Choroid plexus epithelial cell (primary cell): Measurements from ENCODE around the gene ENOX2.

Experiments
- DNase-seq: peaks from one replicate; pipeline ENCODE4 v3.0.0-alpha.2; 2010; ENCODE audit warnings: low read depth
- H3K4me3 ChIP-seq: 2 replicates; pipeline ENCODE4 v1.5.1; 2011; ENCODE audit warnings: low read depth, mild to moderate bottlenecking, control low read depth, low read length, moderate library complexity
- TF ChIP-seq, protein P1 (sequence below): conservative IDR thresholded peaks from 2 replicates; pipeline ENCODE4 v1.5.1; 2011; ENCODE audit warnings: low read depth, mild to moderate bottlenecking, control low read depth, inconsistent platforms, low read length, moderate library complexity

Gene ENOX2

DNA sequence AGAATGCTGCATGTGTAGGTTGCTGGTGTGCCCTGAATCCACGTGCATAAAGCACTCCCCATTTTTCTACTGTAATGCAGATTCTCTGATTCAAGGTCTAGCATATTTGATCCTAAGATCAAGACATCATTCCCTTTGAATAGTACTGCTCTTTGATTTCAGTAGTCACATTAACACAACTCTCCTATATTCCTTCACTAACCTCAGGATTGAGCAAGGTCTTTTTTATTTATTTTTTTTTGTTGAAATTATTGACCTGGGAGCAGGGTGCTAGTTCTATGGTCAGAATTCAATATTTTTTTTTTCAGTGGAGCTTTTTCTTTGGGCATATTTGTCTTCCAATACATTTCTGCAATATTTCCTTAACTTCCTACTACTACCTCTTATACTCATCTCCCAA, 255.5 kb downstream of the ENOX2 start:
- H3K4me3 ChIP-seq = no peak overlapping the region
- no peak for DNase-seq
- TF ChIP-seq, protein P1, sequence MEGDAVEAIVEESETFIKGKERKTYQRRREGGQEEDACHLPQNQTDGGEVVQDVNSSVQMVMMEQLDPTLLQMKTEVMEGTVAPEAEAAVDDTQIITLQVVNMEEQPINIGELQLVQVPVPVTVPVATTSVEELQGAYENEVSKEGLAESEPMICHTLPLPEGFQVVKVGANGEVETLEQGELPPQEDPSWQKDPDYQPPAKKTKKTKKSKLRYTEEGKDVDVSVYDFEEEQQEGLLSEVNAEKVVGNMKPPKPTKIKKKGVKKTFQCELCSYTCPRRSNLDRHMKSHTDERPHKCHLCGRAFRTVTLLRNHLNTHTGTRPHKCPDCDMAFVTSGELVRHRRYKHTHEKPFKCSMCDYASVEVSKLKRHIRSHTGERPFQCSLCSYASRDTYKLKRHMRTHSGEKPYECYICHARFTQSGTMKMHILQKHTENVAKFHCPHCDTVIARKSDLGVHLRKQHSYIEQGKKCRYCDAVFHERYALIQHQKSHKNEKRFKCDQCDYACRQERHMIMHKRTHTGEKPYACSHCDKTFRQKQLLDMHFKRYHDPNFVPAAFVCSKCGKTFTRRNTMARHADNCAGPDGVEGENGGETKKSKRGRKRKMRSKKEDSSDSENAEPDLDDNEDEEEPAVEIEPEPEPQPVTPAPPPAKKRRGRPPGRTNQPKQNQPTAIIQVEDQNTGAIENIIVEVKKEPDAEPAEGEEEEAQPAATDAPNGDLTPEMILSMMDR = no peak

- peak; percentile 7 for DNase-seq
- no peak overlapping the region for H3K4me3 ChIP-seq
- TF ChIP-seq, protein P1 = no peak
Measured at GRCh38 chrX:130645955-130646583, 256.9 kb downstream of the ENOX2 start.

DNA sequence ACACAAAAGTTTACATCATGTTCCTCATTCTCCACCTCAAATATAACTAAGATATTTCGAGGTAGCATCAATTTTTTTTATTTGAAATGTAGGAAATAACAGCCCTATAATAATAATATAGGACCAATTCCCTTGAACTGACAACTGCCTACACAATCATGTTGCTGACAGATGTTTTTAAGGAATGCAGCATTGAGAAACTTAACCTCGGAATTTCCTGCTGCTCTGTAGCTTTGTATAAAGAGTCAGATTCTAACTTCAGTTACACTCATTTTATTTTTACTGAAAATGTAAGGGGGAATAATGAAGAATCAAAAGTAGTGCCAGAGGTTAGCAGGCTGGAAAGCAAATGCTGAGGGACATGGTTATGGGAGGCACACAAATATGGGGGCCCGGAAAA, 265.4 kb downstream of the ENOX2 start:
- TF ChIP-seq, protein P1 = no peak
- DNase-seq = peak; percentile 77
- no peak overlapping the region for H3K4me3 ChIP-seq

GRCh38 chrX:130636277-130636676, 266.7 kb downstream of the ENOX2 start:
- TF ChIP-seq, protein P1 = no peak
- H3K4me3 ChIP-seq = no peak overlapping the region
- DNase-seq = no peak

DNA sequence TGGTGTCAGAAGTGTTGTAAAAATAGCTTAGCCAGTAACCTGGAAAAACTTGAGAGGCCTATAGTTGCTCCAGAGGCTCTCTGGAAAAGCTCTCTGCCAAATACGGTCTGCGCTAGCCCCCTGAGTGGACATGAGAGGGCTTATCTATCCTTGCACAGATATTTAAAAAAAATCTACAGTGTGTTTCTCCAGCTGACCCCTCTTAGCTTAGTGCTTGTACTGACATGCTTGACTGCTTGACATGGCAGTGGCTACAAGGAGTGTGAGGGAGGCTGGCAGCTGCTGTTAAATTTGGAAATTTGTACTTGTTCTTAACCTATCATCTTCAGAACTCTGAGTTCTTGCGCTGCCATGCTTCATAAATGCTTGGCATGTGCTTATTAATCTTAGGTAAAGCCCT, 272.0 kb downstream of the ENOX2 start:
- TF ChIP-seq, protein P1 = no peak
- DNase-seq = no peak
- no peak overlapping the region for H3K4me3 ChIP-seq

- DNase-seq = no peak
- TF ChIP-seq, protein P1 = no peak
- no peak overlapping the region for H3K4me3 ChIP-seq
Measured at GRCh38 chrX:130628516-130628915, 274.5 kb downstream of the ENOX2 start.

GRCh38 chrX:130626521-130626920, 276.5 kb downstream of the ENOX2 start:
- no peak overlapping the region for H3K4me3 ChIP-seq
- DNase-seq = no peak
- TF ChIP-seq, protein P1 = no peak
